Measurements from ENCODE around the gene ADAMTSL2. TPM values are rescaled to one million over a fixed set of nuclear protein-coding genes. Genes with fewer than 3 reads are reported as not detected.

Gene ADAMTSL2
- total RNA-seq: 1 to 10 TPM; 1.2 to 1.3 TPM
- long read RNA-seq: 0 reads

GRCh38 chr9:133534346-133535291 is at the start of gene ADAMTSL2:
Gene ADAMTSL2 (plus strand): TSS chr9:133534704. CDS start chr9:133536713, 2,009 bp downstream.
- intact Hi-C loops (cut with DNase I, micrococcal nuclease): loop anchor here in 1 of 2 donors (5.0 kb wide), 1 partner anchor 193 kb away; no protein-coding TSS in a partner anchor
- peak; percentile 42 to 59 for DNase-seq
- ATAC-seq: peak; percentile 58

GRCh38 chr9:133485531-133486260 is 48.8 kb upstream of the ADAMTSL2 start:
- intact Hi-C loops (cut with DNase I, micrococcal nuclease): loop anchor here (2.0 to 5.0 kb wide), 3 partner anchors 79 to 298 kb away; no protein-coding TSS in a partner anchor
- ATAC-seq (peak; percentile 37), DNase-seq (no peak)

- intact Hi-C loops (cut with DNase I, micrococcal nuclease): loop anchor here (2.0 to 5.0 kb wide), 3 partner anchors 81 to 300 kb away; no protein-coding TSS in a partner anchor
- DNase-seq (no peak), ATAC-seq (no peak)
Measured at GRCh38 chr9:133487331-133487725, 47.2 kb upstream of the ADAMTSL2 start.

- no peak for DNase-seq
- ATAC-seq: no peak
- intact Hi-C loops (cut with DNase I, micrococcal nuclease): loop anchor here (5.0 kb wide), 2 partner anchors 86 to 301 kb away; no protein-coding TSS in a partner anchor
Measured at GRCh38 chr9:133488686-133489252, 45.7 kb upstream of the ADAMTSL2 start.

- ATAC-seq (no peak), DNase-seq (no peak)
- intact Hi-C loops (cut with DNase I, micrococcal nuclease): loop anchor here (5.0 kb wide), 2 partner anchors 87 to 302 kb away; no protein-coding TSS in a partner anchor
Measured at GRCh38 chr9:133489253-133490190, 45.0 kb upstream of the ADAMTSL2 start.

GRCh38 chr9:133490201-133490681 is 44.3 kb upstream of the ADAMTSL2 start:
- no peak for ATAC-seq
- no peak for DNase-seq
- intact Hi-C loops (cut with DNase I, micrococcal nuclease): no loop called here

- peak; percentile 52 for ATAC-seq
- DNase-seq: no peak
- intact Hi-C loops (cut with DNase I, micrococcal nuclease): no loop called here
Measured at GRCh38 chr9:133490865-133491655, 43.4 kb upstream of the ADAMTSL2 start.

DNA sequence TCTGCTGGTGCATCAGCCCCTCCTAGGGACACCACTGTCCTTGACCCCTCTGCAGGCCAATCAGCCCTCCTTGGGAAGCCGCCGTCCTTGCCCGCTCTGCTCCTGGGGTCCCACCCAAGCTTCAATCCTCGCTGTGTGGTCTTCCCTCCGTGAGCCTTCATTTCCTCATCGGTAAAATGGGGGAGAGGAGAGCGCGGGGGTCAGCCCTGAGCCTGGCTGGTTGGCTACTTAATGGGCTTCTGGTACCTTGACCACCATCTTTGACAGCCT is 42.9 kb upstream of the ADAMTSL2 start:
- no peak for ATAC-seq
- intact Hi-C loops (cut with DNase I, micrococcal nuclease): no loop called here
- no peak for DNase-seq

DNA sequence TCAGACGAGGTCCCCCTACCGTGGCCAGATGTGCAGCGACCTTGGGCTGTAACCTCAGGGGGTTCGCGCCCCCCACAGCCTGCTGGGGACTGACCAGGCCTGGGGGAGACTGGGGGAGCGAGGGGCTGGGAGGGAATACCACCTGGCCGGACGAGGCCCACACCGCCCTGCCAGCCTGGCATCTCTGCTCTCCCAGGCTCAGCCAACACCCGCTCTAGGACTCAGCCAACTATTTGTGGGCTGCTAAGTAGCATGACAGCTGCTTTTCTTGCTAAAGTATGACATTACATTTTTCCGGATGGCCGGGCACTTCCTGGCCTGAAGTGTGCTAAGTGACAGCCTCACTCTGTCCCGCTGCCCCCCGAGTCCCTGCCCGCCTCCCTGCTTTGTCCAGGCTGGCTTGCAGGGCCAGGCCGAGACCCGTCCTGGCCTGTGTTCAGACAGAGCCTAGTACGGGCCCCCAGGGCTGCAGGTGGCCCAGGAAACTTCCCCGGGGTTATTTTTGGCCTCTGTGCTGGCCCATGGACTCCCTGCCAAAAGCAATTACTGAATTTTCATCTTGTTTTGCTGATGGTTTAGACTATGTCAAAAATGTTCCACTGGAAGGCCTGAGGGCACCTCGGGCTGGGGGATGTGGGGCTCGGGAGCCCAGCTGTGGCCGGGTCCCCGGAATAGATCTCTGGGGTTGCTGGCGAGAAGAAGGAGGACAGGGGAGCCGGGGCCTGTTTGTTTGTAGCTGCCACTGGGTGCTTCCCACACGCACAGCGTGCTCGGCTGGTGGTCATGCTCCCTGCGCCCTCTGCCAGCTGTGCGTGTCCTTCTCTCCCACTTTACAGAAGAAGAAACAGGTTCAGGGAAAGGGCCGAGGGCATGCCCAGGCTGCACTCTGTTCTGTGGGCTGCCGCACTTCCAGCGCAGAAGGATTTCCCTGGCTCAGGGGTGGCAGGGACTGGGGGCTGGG is 42.2 kb upstream of the ADAMTSL2 start:
- intact Hi-C loops (cut with DNase I, micrococcal nuclease): no loop called here
- ATAC-seq (no peak), DNase-seq (no peak)

- DNase-seq (no peak), ATAC-seq (no peak)
- intact Hi-C loops (cut with DNase I, micrococcal nuclease): no loop called here
Measured at GRCh38 chr9:133493428-133493827, 41.1 kb upstream of the ADAMTSL2 start.

- ATAC-seq (no peak), DNase-seq (no peak)
- intact Hi-C loops (cut with DNase I, micrococcal nuclease): no loop called here
Measured at GRCh38 chr9:133493845-133494540, 40.5 kb upstream of the ADAMTSL2 start.

GRCh38 chr9:133494636-133495326 is 39.7 kb upstream of the ADAMTSL2 start:
- ATAC-seq: no peak
- intact Hi-C loops (cut with DNase I, micrococcal nuclease): no loop called here

DNA sequence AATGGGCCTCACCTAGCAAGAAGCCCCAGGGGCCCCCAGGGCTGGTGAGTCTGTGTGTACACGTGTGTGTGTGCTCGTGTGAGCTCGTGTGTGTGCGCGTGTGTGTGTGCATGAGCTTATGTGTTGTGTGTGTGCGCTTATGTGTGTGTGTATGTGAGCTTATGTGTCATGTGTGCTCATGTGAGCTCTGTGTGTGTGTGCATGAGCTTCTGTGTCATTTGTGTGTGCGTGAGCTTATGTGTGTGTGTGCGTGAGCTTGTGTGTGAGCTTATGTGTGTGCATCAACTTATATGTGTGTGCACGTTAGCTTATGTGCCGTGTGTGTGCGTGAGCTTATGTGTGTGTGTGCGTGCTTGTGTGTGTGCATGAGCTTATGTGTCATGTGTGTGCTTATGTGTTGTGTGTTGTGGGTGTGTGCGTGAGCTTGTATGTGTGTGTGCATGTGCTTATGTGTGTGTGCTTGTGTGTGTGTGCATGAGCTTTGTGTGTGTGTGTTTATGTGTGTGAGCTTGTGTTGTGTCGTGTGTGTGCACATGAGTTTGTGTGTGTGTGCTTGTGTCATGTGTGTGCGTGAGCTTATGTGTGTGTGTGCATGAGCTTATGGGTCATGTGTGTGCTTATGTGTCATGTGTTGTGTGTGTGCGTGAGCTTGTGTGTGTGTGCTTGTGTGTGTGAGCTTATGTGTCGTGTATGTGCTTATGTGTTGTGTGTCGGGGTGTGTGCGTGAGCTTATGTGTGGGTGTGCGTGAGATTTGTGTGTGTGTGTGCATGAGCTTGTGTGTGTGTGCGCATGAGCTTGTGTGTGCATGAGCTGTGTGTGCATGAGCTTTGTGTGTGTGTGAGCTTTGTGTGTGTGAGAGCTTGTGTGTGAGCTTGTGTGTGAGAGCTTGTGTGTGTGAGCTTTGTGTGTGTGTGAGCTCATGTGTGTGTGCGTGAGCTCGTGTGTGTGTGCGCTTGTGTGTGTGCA is 38.9 kb upstream of the ADAMTSL2 start:
- ATAC-seq (no peak), DNase-seq (no peak)
- intact Hi-C loops (cut with DNase I, micrococcal nuclease): no loop called here

More at GRCh38 chr9:133494636-133495326, 39.7 kb upstream of the ADAMTSL2 start:
- DNase-seq: no peak

All from left colon (tissue), 2 donors.